H1 (cell line): ENCODE data around the gene RNF43. TPM values are rescaled to one million over a fixed set of nuclear protein-coding genes. Genes with fewer than 3 reads are reported as not detected.

Source experiments
- CEBPB ChIP-seq: IDR thresholded peaks from 2 replicates; pipeline ENCODE4 v1.6.1; 2012; ENCODE audit warnings: low read depth, low read length
- RBBP5 ChIP-seq: IDR thresholded peaks from 2 replicates; pipeline ENCODE4 v1.7.1; 2012; ENCODE audit warnings: low read depth, mild to moderate bottlenecking, inconsistent platforms, low read length, moderate library complexity, borderline replicate concordance
- polyA plus RNA-seq, 7 experiments: library from polyadenylated mRNA; depleted of rRNA in 3 of 7; stranded (reverse) in 5 of 7; unstranded in 2 of 7; fragments of >200 nt in 5 of 7; fragments of 200-250 nt in 2 of 7; gene quantifications; 1 replicate in 5 of 7; 2 replicates in 1 of 7; 4 replicates in 1 of 7; pipeline versions ENCODE4 v1.2.1 to v1.2.3, GENCODE V29; 2011 to 2013; ENCODE audit warnings: missing spikeins in 2 of 7, mixed read lengths in 2 of 7
- total RNA-seq: library from RNA; stranded (reverse); fragmentation: NEBNext Ultra II Directional; extraction: Animal tissue kit (Norgen Biotek cat#: 25700); gene quantifications from 2 replicates; pipeline ENCODE4 v1.2.1, GENCODE V29; 2021

RNF43 gene
- total and polyA plus RNA-seq, 2 of the 8 experiments (the other 6 are each of a cell fraction or from before 2014, with no cell fraction given), result 0.89 to 1.5 TPM

GRCh38 chr17:58373923-58374322 lies 43.4 kb downstream of the RNF43 start (continued):
- TF ChIP-seq CEBPB (no peak), RBBP5 (no peak)
